ENCODE measurements around the gene ZNF483.

DNA sequence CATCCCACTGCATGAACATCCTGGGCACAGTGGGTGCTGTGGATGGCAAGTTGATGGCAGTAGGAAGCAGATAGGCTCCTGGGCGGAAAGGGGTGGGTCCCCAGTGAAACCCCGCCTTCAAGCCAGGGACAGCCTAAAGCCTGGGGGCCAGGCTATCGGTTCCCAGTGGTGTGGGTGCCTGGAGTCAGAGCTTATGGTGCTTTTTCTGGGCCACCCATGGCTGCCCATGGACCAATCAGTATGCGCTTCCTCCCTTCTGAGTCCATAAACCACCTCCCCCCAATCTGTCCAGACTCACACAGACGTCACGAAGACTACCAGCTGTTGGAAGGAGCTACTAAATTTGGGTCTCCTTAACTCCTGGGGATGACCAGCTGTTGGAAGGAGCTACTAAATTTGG is 23.3 kb upstream of the ZNF483 start:
- TF ChIP-seq, protein P1, sequence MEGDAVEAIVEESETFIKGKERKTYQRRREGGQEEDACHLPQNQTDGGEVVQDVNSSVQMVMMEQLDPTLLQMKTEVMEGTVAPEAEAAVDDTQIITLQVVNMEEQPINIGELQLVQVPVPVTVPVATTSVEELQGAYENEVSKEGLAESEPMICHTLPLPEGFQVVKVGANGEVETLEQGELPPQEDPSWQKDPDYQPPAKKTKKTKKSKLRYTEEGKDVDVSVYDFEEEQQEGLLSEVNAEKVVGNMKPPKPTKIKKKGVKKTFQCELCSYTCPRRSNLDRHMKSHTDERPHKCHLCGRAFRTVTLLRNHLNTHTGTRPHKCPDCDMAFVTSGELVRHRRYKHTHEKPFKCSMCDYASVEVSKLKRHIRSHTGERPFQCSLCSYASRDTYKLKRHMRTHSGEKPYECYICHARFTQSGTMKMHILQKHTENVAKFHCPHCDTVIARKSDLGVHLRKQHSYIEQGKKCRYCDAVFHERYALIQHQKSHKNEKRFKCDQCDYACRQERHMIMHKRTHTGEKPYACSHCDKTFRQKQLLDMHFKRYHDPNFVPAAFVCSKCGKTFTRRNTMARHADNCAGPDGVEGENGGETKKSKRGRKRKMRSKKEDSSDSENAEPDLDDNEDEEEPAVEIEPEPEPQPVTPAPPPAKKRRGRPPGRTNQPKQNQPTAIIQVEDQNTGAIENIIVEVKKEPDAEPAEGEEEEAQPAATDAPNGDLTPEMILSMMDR (IDR thresholded peaks at IDR 0.05), result no peak
- TF ChIP-seq POLR2A (IDR thresholded peaks at IDR 0.05) (no peak), EP300 (IDR thresholded peaks at IDR 0.05) (no peak), POLR2AphosphoS5 (IDR thresholded peaks at IDR 0.05) (no peak)
